Calu3 (cell line): ENCODE results near the gene RNF31. TPM values are rescaled to one million over a fixed set of nuclear protein-coding genes. Genes with fewer than 3 reads are reported as not detected.
A peak's percentile ranks its signal among the peaks of the same experiment; 100 is the strongest.

ENCODE experiments used
- BruUV-seq: library from RNA; stranded (reverse); fragments of 400-500 nt; replicated peaks from 2 replicates; lab custom pipeline; 2021; lab: Mats Ljungman, UMichigan
- CTCF ChIA-PET: fragments of 300-600 bp; sonication (Branson Sonifier 250); formaldehyde crosslinking; loops from one replicate; lab custom pipeline; 2022; ENCODE audit warnings: antibody characterized with exemption; lab: Charles Lee
- DNase-seq: peaks from one replicate; pipeline ENCODE4 v3.0.0; 2022
- H3K27ac Mint-ChIP-seq: one replicate; pipeline ENCODE4 v1.8.0; 2022; ENCODE audit warnings: mixed read lengths; ENCODE audit not compliant: unreplicated experiment
- H3K27me3 Mint-ChIP-seq: one replicate; pipeline ENCODE4 v1.8.0; 2022; ENCODE audit warnings: mixed read lengths; ENCODE audit not compliant: unreplicated experiment
- H3K36me3 Mint-ChIP-seq: one replicate; pipeline ENCODE4 v1.8.0; 2022; ENCODE audit warnings: mild to moderate bottlenecking, moderate library complexity, mixed read lengths; ENCODE audit not compliant: insufficient read depth, unreplicated experiment
- H3K4me1 Mint-ChIP-seq: one replicate; pipeline ENCODE4 v1.8.0; 2022; ENCODE audit warnings: mild to moderate bottlenecking, low read depth, mixed read lengths; ENCODE audit not compliant: unreplicated experiment
- H3K4me3 Mint-ChIP-seq: one replicate; pipeline ENCODE4 v1.8.0; 2022; ENCODE audit warnings: mild to moderate bottlenecking, low read depth, moderate library complexity, mixed read lengths; ENCODE audit not compliant: unreplicated experiment
- H3K9me3 Mint-ChIP-seq: one replicate; pipeline ENCODE4 v1.8.0; 2022; ENCODE audit warnings: low read depth, mixed read lengths; ENCODE audit not compliant: unreplicated experiment
- intact Hi-C: fragments of 100-400 bp; cut with micrococcal nuclease; formaldehyde crosslinking; loops from one replicate; pipeline ENCODE4 v1.10.0; 2022; ENCODE audit not compliant: unreplicated experiment
- total RNA-seq: library from RNA; stranded (reverse); gene quantifications from 2 replicates; pipeline ENCODE4 v1.2.3, GENCODE V29; 2022
- TF ChIP-seq, protein P1 (sequence below): fragments of 200-600 bp; IDR thresholded peaks from one replicate; pipeline ENCODE4 v1.8.0; 2022; ENCODE audit warnings: antibody characterized with exemption; ENCODE audit not compliant: unreplicated experiment

Gene RNF31
- total RNA-seq, 1 experiment from 2014 or later = 103 TPM

DNA sequence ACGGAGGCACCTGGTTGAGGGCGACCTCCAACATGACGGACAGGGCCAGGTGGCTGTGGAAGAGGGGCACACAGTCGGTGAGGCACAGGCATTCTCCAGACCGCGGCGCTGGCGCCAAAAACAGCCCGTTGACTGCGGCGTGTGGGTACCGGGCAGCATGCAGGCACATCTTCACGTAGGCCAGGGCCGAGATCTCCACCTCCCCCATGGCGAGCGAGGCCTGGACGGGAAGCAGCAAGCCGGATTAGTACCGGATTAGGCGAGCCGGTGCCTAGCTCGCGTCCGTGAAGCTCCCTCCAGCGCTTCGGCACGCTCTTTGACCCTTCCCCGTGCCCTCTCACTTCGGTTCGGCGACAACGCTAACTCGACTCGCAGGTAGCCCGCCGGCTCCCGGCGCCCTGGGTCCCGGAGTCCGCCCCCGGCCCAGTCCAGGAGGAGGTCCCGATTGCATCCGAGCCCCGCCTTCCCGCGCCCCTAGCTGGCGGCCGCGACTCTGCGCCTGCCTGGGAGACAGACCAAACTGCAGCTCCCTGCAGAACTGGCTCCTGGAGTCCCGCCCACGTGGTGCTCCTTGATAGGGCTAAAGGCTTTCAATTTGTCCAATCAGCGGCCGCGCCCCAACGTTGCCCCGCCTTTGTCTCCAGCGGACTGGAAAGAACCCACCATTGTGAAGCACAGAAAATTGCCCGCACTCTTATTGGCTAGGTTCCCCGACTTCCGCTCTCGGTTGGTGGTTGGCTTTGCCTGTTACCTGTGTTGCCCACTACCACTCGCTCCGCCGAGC lies 6.0 kb upstream of the RNF31 start, which contains the start of gene EMC9:
EMC9 (minus strand) TSS at position 495 of the 784 bp plus-strand sequence; CDS start at position 208, 287 bp downstream.
- peaks cover 38% of the 10 kb centered on the region for H3K4me1 Mint-ChIP-seq
- TF ChIP-seq, protein P1, sequence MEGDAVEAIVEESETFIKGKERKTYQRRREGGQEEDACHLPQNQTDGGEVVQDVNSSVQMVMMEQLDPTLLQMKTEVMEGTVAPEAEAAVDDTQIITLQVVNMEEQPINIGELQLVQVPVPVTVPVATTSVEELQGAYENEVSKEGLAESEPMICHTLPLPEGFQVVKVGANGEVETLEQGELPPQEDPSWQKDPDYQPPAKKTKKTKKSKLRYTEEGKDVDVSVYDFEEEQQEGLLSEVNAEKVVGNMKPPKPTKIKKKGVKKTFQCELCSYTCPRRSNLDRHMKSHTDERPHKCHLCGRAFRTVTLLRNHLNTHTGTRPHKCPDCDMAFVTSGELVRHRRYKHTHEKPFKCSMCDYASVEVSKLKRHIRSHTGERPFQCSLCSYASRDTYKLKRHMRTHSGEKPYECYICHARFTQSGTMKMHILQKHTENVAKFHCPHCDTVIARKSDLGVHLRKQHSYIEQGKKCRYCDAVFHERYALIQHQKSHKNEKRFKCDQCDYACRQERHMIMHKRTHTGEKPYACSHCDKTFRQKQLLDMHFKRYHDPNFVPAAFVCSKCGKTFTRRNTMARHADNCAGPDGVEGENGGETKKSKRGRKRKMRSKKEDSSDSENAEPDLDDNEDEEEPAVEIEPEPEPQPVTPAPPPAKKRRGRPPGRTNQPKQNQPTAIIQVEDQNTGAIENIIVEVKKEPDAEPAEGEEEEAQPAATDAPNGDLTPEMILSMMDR = no peak
- H3K36me3 Mint-ChIP-seq = peaks cover 63% of the 10 kb centered on the region
- peak within 1 kb of the TSS; percentile 89 for H3K4me3 Mint-ChIP-seq
- intact Hi-C loops = loop anchor here (2.0 kb wide), 1 partner anchor 26 kb away; the partner anchor contains the start of genes DCAF11 and NRL
- BruUV-seq = TSS peak; percentile 2
- CTCF ChIA-PET = interaction anchor here (0.8 to 1.7 kb wide), 5 partner anchors 20 to 48 kb away, joined by 3 to 7 read pairs (median 5); partner anchors contain the start of genes DCAF11, IRF9 and NRL
- H3K9me3 Mint-ChIP-seq = no peaks in the 10 kb centered on the region
- peak; percentile 98 for DNase-seq
- H3K27me3 Mint-ChIP-seq = no peaks in the 10 kb centered on the region
- H3K27ac Mint-ChIP-seq = peak within 1 kb of the TSS; percentile 88

DNA sequence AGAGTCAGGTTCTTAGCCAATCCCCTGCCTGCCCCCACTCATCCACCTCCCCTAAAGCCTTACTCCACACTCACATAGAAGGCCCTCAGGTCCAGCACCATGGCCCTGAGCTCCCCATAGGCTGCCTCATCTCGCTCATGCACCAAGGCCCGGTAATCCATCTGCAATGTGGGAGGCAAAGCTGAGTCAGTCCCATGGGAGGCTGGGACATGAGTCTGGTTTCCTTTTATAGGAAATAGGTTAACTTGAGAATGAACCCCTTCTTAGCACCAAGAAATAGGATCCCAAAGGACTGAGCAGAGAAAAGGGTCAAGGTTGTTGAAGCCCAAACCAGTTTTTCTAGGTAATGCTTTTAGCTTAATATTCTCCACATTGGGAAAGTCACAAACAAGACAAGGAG lies 3.8 kb upstream of the RNF31 start:
- no peak for DNase-seq
- H3K27me3 Mint-ChIP-seq = no peaks in the 10 kb centered on the region
- peaks cover 33% of the 10 kb centered on the region for H3K4me1 Mint-ChIP-seq
- TF ChIP-seq, protein P1 = no peak
- no TSS peak for BruUV-seq
- H3K4me3 Mint-ChIP-seq = no peak overlapping the region
- H3K9me3 Mint-ChIP-seq = no peaks in the 10 kb centered on the region
- no peak overlapping the region for H3K27ac Mint-ChIP-seq
- CTCF ChIA-PET = no interaction called here
- peaks cover 66% of the 10 kb centered on the region for H3K36me3 Mint-ChIP-seq
- intact Hi-C loops = no loop called here

DNA sequence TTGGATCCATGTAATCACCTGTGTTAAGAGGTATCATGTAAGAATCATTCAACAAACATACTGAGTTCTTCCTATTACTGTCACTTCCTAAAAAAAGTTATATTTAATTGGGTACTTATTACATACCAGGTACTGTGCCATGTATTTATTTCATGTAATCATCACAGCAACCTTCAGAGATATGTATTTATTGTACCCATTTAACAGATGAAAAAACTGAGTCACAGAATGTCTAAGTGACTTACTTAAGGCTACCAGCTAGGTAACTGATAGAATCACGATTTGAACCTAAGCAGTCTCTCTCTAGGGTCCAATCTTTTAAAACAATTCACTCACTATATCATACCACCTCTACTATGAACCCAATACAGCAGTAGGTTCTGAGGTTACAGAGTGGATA lies 2.8 kb upstream of the RNF31 start:
- no peak for DNase-seq
- Mint-ChIP-seq H3K27me3 (no peaks in the 10 kb centered on the region), H3K9me3 (no peaks in the 10 kb centered on the region), H3K36me3 (peaks cover 67% of the 10 kb centered on the region), H3K4me1 (peaks cover 36% of the 10 kb centered on the region), H3K4me3 (no peak overlapping the region), H3K27ac (peak overlapping the region; percentile 28)
- no TSS peak for BruUV-seq
- CTCF ChIA-PET = no interaction called here
- intact Hi-C loops = no loop called here
- TF ChIP-seq, protein P1 = no peak

DNA sequence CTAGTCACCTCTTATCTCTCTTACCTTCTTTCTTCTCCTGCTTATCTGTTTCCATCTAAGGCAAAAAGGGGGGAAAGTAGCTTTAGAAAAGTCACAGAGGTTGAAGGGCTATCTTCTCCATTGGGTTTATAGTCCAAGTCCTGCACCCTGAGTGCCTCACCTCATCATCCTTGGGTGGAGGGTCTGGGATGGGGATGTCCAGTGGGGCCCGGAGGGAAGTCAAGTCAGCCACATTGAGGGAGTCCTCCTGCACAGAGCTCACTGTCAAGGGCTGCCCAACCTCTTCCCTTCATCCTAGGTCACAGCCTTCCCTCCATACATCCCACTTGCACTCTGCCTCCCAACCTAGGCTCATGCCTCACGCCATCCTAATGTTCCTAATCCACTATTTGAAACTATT lies 2.1 kb upstream of the RNF31 start:
- DNase-seq = no peak

More for the DNA sequence above, 2.1 kb upstream of the RNF31 start:
- Mint-ChIP-seq H3K27ac (peak overlapping the region; percentile 77), H3K36me3 (peaks cover 69% of the 10 kb centered on the region), H3K27me3 (no peaks in the 10 kb centered on the region), H3K4me1 (peaks cover 35% of the 10 kb centered on the region), H3K9me3 (no peaks in the 10 kb centered on the region), H3K4me3 (peak overlapping the region; percentile 89)
- intact Hi-C loops = no loop called here
- TF ChIP-seq, protein P1 = no peak
- CTCF ChIA-PET = interaction anchor here (1.2 to 2.9 kb wide), 2 partner anchors 16 to 87 kb away, joined by 3 to 24 read pairs; partner anchors contain the start of gene IRF9
- no TSS peak for BruUV-seq
